ENCODE measurements around the gene C16orf46. TPM values are rescaled to one million over a fixed set of nuclear protein-coding genes. Genes with fewer than 3 reads are reported as not detected.

C16orf46 gene
- total and polyA plus RNA-seq, 9 of the 15 experiments (the other 6 are each of a cell fraction or from before 2014, with no cell fraction given), result 0.10 to 0.98 (median 0.41) TPM; not detected in 1

DNA sequence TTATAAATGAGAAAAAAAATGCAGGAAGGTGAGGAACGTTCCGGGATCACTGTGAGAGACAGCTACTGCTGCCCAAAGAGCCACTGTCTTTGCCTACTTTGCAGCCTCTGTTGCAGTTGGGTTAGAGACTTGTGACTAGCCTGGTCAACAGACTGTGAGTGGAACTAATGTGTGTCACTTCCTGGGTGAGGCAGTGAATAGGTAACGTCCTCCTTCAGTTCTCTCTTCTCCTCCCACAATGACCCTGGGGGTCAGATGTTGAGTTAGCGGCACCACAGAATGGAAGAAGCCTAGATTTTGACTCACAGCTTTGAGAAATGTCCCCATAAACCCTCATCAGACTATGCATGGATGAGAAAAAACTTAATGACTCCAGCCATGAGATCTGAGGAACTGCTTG lies 5.2 kb downstream of the C16orf46 start (continued):
- TF ChIP-seq SMAD2 (IDR thresholded peaks at IDR 0.05; ENCODE audit: low read depth, low read length) (no peak), RHOXF2B (CRISPR knock-in tag; conservative IDR thresholded peaks at IDR 0.05) (no peak), ZNF431 (CRISPR knock-in tag; IDR thresholded peaks at IDR 0.05) (no peak), FOXA1 (IDR thresholded peaks at IDR 0.05; ENCODE audit: borderline replicate concordance) (no peak), RAD21 (CRISPR knock-in tag; conservative IDR thresholded peaks at IDR 0.05 in 1 of 2, IDR thresholded peaks at IDR 0.05 in 1 of 2) (no peak), NR2C1 (IDR thresholded peaks at IDR 0.05) (peak; percentile 50; the same call in 1 of the 2 replicates), NR2C1 (tag; IDR thresholded peaks at IDR 0.05) (0 out of 2 replicates have a peak, but pooled peaks have one; percentile 34), ZNF134 (CRISPR knock-in tag; conservative IDR thresholded peaks at IDR 0.05) (no peak), TOE1 (IDR thresholded peaks at IDR 0.05; ENCODE audit: borderline replicate concordance) (0 out of 2 replicates have a peak, but pooled peaks have one; percentile 25), TOE1 (CRISPR knock-in tag; IDR thresholded peaks at IDR 0.05; ENCODE audit: borderline replicate concordance, low read depth) (no peak), WHSC1 (IDR thresholded peaks at IDR 0.05; ENCODE audit: low read length) (no peak), CAMTA2 (CRISPR knock-in tag; conservative IDR thresholded peaks at IDR 0.05) (no peak), ELF4 (CRISPR knock-in tag; IDR thresholded peaks at IDR 0.05) (no peak), PRDM10 (IDR thresholded peaks at IDR 0.05; ENCODE audit: partially characterized antibody) (no peak), JUND (IDR thresholded peaks at IDR 0.05; ENCODE audit: borderline replicate concordance, low read depth, low read length) (no peak; the same call in 1 of the 2 replicates), JUND (tag; IDR thresholded peaks at IDR 0.05; ENCODE audit: borderline replicate concordance, low read depth, low read length) (peak; percentile 22; the same call in 1 of the 3 replicates), PRMT5 (CRISPR knock-in tag; IDR thresholded peaks at IDR 0.05) (no peak), EHMT2 (IDR thresholded peaks at IDR 0.05) (peak; percentile 71), CBFA2T2 (conservative IDR thresholded peaks at IDR 0.05) (no peak), ARID1B (IDR thresholded peaks at IDR 0.05) (0 out of 2 replicates have a peak, but pooled peaks have one; percentile 14), JUN (IDR thresholded peaks at IDR 0.05; ENCODE audit: borderline replicate concordance, low read depth, low read length) (peak; percentile 39; the same call in 1 of the 2 replicates), JUN (CRISPR knock-in tag; IDR thresholded peaks at IDR 0.05; ENCODE audit: borderline replicate concordance) (no peak), CREBBP (IDR thresholded peaks at IDR 0.05; ENCODE audit: low read depth, low read length) (no peak), SIRT6 (IDR thresholded peaks at IDR 0.05; ENCODE audit: low read depth, low read length) (no peak)
- TF ChIP-seq, protein P1, sequence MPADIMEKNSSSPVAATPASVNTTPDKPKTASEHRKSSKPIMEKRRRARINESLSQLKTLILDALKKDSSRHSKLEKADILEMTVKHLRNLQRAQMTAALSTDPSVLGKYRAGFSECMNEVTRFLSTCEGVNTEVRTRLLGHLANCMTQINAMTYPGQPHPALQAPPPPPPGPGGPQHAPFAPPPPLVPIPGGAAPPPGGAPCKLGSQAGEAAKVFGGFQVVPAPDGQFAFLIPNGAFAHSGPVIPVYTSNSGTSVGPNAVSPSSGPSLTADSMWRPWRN (IDR thresholded peaks at IDR 0.05; ENCODE audit: low read depth), result no peak
- TF ChIP-seq, protein P2, sequence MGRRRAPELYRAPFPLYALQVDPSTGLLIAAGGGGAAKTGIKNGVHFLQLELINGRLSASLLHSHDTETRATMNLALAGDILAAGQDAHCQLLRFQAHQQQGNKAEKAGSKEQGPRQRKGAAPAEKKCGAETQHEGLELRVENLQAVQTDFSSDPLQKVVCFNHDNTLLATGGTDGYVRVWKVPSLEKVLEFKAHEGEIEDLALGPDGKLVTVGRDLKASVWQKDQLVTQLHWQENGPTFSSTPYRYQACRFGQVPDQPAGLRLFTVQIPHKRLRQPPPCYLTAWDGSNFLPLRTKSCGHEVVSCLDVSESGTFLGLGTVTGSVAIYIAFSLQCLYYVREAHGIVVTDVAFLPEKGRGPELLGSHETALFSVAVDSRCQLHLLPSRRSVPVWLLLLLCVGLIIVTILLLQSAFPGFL (CRISPR knock-in tag; IDR thresholded peaks at IDR 0.05), result no peak
